GM12878 (cell line): ENCODE results near the gene RAD51B. TPM values are rescaled to one million over a fixed set of nuclear protein-coding genes. Genes with fewer than 3 reads are reported as not detected.

ENCODE experiments used
- ATF3 ChIP-seq: IDR thresholded peaks from 2 replicates; pipeline ENCODE4 v1.6.1; 2011; ENCODE audit warnings: low read depth, mild to moderate bottlenecking, low read length, moderate library complexity, borderline replicate concordance; ENCODE audit errors: extremely low read depth
- BHLHE40 ChIP-seq, 2 experiments: fragments of 450-650 bp in 1 of 2; IDR thresholded peaks; 2 replicates each; pipeline ENCODE4 v1.6.1; 2011 to 2017; ENCODE audit warnings: low read depth in 2 of 2, borderline replicate concordance in 1 of 2, improper control_type of control experiment in 1 of 2, low read length in 1 of 2, mild to moderate bottlenecking in 1 of 2
- CBFB ChIP-seq: IDR thresholded peaks from 2 replicates; pipeline ENCODE4 v1.6.1; 2016; ENCODE audit warnings: antibody characterized with exemption, low read depth
- ESRRA ChIP-seq: IDR thresholded peaks from 2 replicates; pipeline ENCODE4 v1.6.1; 2012; ENCODE audit warnings: mild to moderate bottlenecking, low read length, improper control_type of control experiment
- HCFC1 ChIP-seq: fragments of 150-350 bp; IDR thresholded peaks from 2 replicates; pipeline ENCODE4 v1.6.1; 2014; ENCODE audit warnings: low read length
- HDAC6 ChIP-seq: fragments of 200-600 bp; sonication (generic); IDR thresholded peaks from one replicate; pipeline ENCODE4 v1.8.0; 2017; ENCODE audit warnings: antibody characterized with exemption; ENCODE audit not compliant: unreplicated experiment
- KLF5 ChIP-seq: fragments of 450-650 bp; IDR thresholded peaks from 2 replicates; pipeline ENCODE4 v1.6.1; 2014; ENCODE audit warnings: mild to moderate bottlenecking; ENCODE audit not compliant: partially characterized antibody
- MEF2B ChIP-seq: fragments of 450-650 bp; IDR thresholded peaks from 2 replicates; pipeline ENCODE4 v1.6.1; 2018; ENCODE audit warnings: mild to moderate bottlenecking, moderate library complexity; ENCODE audit not compliant: partially characterized antibody, poor library complexity, severe bottlenecking
- MLLT1 ChIP-seq: fragments of 450-650 bp; IDR thresholded peaks from 2 replicates; pipeline ENCODE4 v1.6.1; 2016; ENCODE audit warnings: mild to moderate bottlenecking
- MTA3 ChIP-seq: IDR thresholded peaks from 2 replicates; pipeline ENCODE4 v1.6.1; 2012; ENCODE audit warnings: low read length, inconsistent platforms, borderline replicate concordance
- NFYB ChIP-seq: IDR thresholded peaks from 2 replicates; pipeline ENCODE4 v1.6.1; 2011; ENCODE audit warnings: low read depth, mild to moderate bottlenecking, low read length, improper control_type of control experiment, moderate library complexity; ENCODE audit not compliant: insufficient read depth
- NRF1 ChIP-seq: conservative IDR thresholded peaks from 2 replicates; pipeline ENCODE4 v1.6.1; 2011; ENCODE audit warnings: mild to moderate bottlenecking, low read depth, low read length, improper control_type of control experiment
- PAX8 ChIP-seq: fragments of 450-650 bp; IDR thresholded peaks from 2 replicates; pipeline ENCODE4 v1.6.1; 2017; ENCODE audit warnings: mild to moderate bottlenecking, moderate library complexity
- POLR2AphosphoS5 ChIP-seq: IDR thresholded peaks from 2 replicates; pipeline ENCODE4 v1.6.1; 2011; ENCODE audit warnings: mild to moderate bottlenecking, low read length, inconsistent platforms
- SMAD1 ChIP-seq: fragments of 450-650 bp; IDR thresholded peaks from 2 replicates; pipeline ENCODE4 v1.6.1; 2018; ENCODE audit warnings: mild to moderate bottlenecking, low read depth; ENCODE audit not compliant: partially characterized antibody
- SRF ChIP-seq, 2 experiments: IDR thresholded peaks; 2 replicates each; pipeline ENCODE4 v1.6.1; 2011; ENCODE audit warnings: low read depth in 2 of 2, low read length in 2 of 2, mild to moderate bottlenecking in 1 of 2, moderate library complexity in 1 of 2
- STAT1 ChIP-seq: fragments of 450-650 bp; conservative IDR thresholded peaks from 2 replicates; pipeline ENCODE4 v1.6.1; 2014; ENCODE audit warnings: antibody characterized with exemption, mild to moderate bottlenecking
- TARDBP ChIP-seq: IDR thresholded peaks from 2 replicates; pipeline ENCODE4 v1.6.1; 2016; ENCODE audit warnings: borderline replicate concordance
- TBL1XR1 ChIP-seq: IDR thresholded peaks from 2 replicates; pipeline ENCODE4 v1.6.1; 2012; ENCODE audit warnings: low read depth, low read length, improper control_type of control experiment
- TCF3 ChIP-seq: IDR thresholded peaks from 2 replicates; pipeline ENCODE4 v1.6.1; 2012; ENCODE audit warnings: low read depth, mild to moderate bottlenecking, low read length, borderline replicate concordance; ENCODE audit not compliant: insufficient read depth
- ZBED1 ChIP-seq: IDR thresholded peaks from 2 replicates; pipeline ENCODE4 v1.6.1; 2016; ENCODE audit warnings: borderline replicate concordance
- ZNF207 ChIP-seq: fragments of 450-650 bp; IDR thresholded peaks from 2 replicates; pipeline ENCODE4 v1.6.1; 2014; ENCODE audit warnings: antibody characterized with exemption, mild to moderate bottlenecking, borderline replicate concordance
- ZNF384 ChIP-seq: IDR thresholded peaks from 2 replicates; pipeline ENCODE4 v1.6.1; 2012; ENCODE audit warnings: low read depth, mild to moderate bottlenecking, low read length, improper control_type of control experiment, borderline replicate concordance
- polyA plus RNA-seq, 11 experiments: library from polyadenylated mRNA; depleted of rRNA in 4 of 11; unstranded in 6 of 11; stranded (reverse) in 5 of 11; fragments of >200 nt; fragmentation: Nextera tagmentation in 4 of 11; fragmentation: Illumina TruSeq in 1 of 11; extraction: Ambion mirVana in 4 of 11; extraction: Trizol in 1 of 11; gene quantifications; 1 replicate in 1 of 11; 2 replicates in 10 of 11; pipeline versions ENCODE4 v1.2.1 to v1.2.3, GENCODE V29; 2011 to 2016; ENCODE audit warnings: inconsistent platforms in 2 of 11, missing spikeins in 2 of 11, low read depth in 1 of 11
- total RNA-seq, 4 experiments: library from RNA; depleted of rRNA in 3 of 4; stranded (reverse); fragments of >200 nt in 3 of 4; fragmentation: Illumina TruSeq in 1 of 4; extraction: Trizol in 1 of 4; gene quantifications; 2 replicates each; pipeline versions ENCODE4 v1.2.1 to v1.2.3, GENCODE V29; 2013 to 2021
- TF ChIP-seq, protein P1 (sequence below): fragments of 450-650 bp; IDR thresholded peaks from 2 replicates; pipeline ENCODE4 v1.6.1; 2016; ENCODE audit warnings: mild to moderate bottlenecking, moderate library complexity, borderline replicate concordance

The RAD51B gene
- total and polyA plus RNA-seq, 10 of the 15 experiments (the other 5 are each of a cell fraction or from before 2014, with no cell fraction given) = 9.8 to 26.8 (median 21.3) TPM

DNA sequence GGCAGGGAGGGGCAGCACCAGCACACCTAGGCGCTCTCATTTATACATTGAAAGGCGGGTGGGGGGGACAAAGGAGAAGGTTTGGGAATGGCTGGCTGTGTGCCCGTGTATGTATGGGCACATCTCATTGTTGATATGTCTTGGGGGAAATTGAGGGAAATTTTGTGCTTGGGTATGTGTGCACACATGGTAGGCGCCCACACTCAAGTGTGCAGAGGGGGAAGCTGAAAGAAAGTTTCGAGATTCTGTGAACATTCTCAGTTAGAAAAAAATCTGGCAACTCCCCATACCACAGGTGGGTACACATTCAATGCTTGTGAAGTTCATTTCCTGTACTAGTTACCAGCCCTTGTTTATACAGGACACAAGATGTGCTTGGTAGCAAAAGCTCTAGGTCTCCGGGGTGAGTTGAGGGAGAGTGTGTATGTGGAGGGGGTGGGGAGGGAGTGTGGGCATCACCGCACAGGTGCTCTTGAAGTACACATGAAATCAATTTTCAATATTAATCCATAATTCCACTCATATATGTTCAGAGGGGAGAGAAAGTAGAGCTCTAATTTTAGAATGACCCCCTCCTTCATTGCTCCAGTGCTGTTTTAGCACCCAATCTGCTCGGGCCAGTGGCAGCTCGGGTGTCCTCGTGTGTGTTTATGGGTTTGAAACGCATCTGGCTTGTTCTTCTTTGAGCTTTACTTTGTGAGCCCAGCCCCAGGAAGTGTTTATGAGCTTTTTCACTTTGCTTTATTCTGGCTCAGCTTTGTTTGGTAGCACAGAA is 687.3 kb downstream of the RAD51B start (continued):
- TF ChIP-seq, protein P1, sequence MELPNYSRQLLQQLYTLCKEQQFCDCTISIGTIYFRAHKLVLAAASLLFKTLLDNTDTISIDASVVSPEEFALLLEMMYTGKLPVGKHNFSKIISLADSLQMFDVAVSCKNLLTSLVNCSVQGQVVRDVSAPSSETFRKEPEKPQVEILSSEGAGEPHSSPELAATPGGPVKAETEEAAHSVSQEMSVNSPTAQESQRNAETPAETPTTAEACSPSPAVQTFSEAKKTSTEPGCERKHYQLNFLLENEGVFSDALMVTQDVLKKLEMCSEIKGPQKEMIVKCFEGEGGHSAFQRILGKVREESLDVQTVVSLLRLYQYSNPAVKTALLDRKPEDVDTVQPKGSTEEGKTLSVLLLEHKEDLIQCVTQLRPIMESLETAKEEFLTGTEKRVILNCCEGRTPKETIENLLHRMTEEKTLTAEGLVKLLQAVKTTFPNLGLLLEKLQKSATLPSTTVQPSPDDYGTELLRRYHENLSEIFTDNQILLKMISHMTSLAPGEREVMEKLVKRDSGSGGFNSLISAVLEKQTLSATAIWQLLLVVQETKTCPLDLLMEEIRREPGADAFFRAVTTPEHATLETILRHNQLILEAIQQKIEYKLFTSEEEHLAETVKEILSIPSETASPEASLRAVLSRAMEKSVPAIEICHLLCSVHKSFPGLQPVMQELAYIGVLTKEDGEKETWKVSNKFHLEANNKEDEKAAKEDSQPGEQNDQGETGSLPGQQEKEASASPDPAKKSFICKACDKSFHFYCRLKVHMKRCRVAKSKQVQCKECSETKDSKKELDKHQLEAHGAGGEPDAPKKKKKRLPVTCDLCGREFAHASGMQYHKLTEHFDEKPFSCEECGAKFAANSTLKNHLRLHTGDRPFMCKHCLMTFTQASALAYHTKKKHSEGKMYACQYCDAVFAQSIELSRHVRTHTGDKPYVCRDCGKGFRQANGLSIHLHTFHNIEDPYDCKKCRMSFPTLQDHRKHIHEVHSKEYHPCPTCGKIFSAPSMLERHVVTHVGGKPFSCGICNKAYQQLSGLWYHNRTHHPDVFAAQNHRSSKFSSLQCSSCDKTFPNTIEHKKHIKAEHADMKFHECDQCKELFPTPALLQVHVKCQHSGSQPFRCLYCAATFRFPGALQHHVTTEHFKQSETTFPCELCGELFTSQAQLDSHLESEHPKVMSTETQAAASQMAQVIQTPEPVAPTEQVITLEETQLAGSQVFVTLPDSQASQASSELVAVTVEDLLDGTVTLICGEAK = peak; percentile 45; the same call in 1 of the 2 replicates
- TF ChIP-seq SRF (IDR thresholded peaks at IDR 0.05; ENCODE audit: low read depth in 2 of 2, low read length in 2 of 2) (no peak), HDAC6 (no peak), MEF2B (peak; percentile 40), KLF5 (peak; percentile 12), TARDBP (no peak), ZNF207 (no peak), TBL1XR1 (peak; percentile 78), ZNF384 (peak; percentile 91), CBFB (no peak), POLR2AphosphoS5 (no peak), MLLT1 (no peak), SMAD1 (peak; percentile 87), ESRRA (no peak), MTA3 (no peak; the same call in none of the 2 replicates), PAX8 (peak; percentile 93; the same call in 1 of the 2 replicates), ZBED1 (peak; percentile 34; the same call in 1 of the 2 replicates), STAT1 (no peak), BHLHE40 (IDR thresholded peaks at IDR 0.05; ENCODE audit: borderline replicate concordance in 1 of 2, low read depth in 2 of 2, low read length in 1 of 2) (peak; percentile 75 to 78), HCFC1 (no peak), ATF3 (no peak), NFYB (no peak), TCF3 (0 out of 2 replicates have a peak, but pooled peaks have one; percentile 40), NRF1 (no peak)
